GM12892 (cell line): ENCODE measurements around the gene TMOD2.

Experiments used
- POLR2A ChIP-seq: IDR thresholded peaks from 2 replicates; pipeline ENCODE4 v1.6.1; 2011; ENCODE audit warnings: low read depth, low read length, control low read depth
- POLR2AphosphoS5 ChIP-seq: IDR thresholded peaks from 2 replicates; pipeline ENCODE4 v1.6.1; 2011; ENCODE audit warnings: low read depth, low read length, control low read depth
- TAF1 ChIP-seq: IDR thresholded peaks from 2 replicates; pipeline ENCODE4 v1.6.1; 2011; ENCODE audit warnings: low read depth, mild to moderate bottlenecking, control low read depth, low read length, borderline replicate concordance

DNA sequence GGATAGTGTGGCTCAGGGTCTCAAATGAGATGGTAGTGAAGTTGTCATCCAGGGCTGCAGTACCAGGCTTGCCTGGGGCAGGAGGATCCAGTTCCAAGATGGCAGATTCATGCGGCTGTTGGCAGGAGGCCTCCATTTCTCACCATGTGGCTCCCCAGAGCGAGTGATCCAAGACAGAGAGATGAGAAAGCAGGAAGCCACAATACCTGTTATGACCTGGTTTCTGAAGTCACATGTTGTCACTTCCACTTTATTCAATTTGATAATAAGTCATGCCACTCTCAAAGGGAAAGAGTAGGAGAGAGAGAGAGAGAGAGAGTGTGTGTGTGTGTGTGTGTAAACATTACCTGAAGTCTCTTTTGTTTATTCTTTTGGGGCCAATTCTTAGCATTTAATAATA is 30.1 kb downstream of the TMOD2 start:
- TF ChIP-seq POLR2A (no peak), POLR2AphosphoS5 (no peak), TAF1 (no peak)
